ENCODE data around the gene THAP11. TPM values are rescaled to one million over a fixed set of nuclear protein-coding genes. Genes with fewer than 3 reads are reported as not detected.

THAP11 gene
- total and polyA plus RNA-seq, 2 of the 13 experiments (the other 11 are each of a cell fraction or from before 2014, with no cell fraction given): 44.2 to 53.4 TPM

GRCh38 chr16:67833415-67834241, 8.5 kb upstream of the THAP11 start (continued):
- TF ChIP-seq ZNF460 (CRISPR knock-in tag; IDR thresholded peaks at IDR 0.05; ENCODE audit: borderline replicate concordance) (peak; percentile 63; the same call in 1 of the 2 replicates), SMAD9 (CRISPR knock-in tag; IDR thresholded peaks at IDR 0.05) (0 out of 2 replicates have a peak, but pooled peaks have one; percentile 21), ATF2 (CRISPR knock-in tag; IDR thresholded peaks at IDR 0.05) (peak; percentile 76), MXD4 (CRISPR knock-in tag; IDR thresholded peaks at IDR 0.05) (peak; percentile 83), TBX2 (CRISPR knock-in tag; IDR thresholded peaks at IDR 0.05; ENCODE audit: borderline replicate concordance) (peak; percentile 81; the same call in 1 of the 2 replicates), ESRRA (CRISPR knock-in tag; IDR thresholded peaks at IDR 0.05; ENCODE audit: low read depth) (0 out of 2 replicates have a peak, but pooled peaks have one; percentile 48), ZBTB44 (CRISPR knock-in tag; IDR thresholded peaks at IDR 0.05) (0 out of 2 replicates have a peak, but pooled peaks have one; percentile 56), ZFP62 (CRISPR knock-in tag; IDR thresholded peaks at IDR 0.05) (0 out of 2 replicates have a peak, but pooled peaks have one; percentile 84), ZBTB37 (CRISPR knock-in tag; IDR thresholded peaks at IDR 0.05) (no peak), GTF2F1 (IDR thresholded peaks at IDR 0.05; ENCODE audit: low read length) (no peak; the same call in 1 of the 2 replicates), ZNF772 (CRISPR knock-in tag; IDR thresholded peaks at IDR 0.05) (peak; percentile 87; the same call in 1 of the 2 replicates), ZNF768 (CRISPR knock-in tag; IDR thresholded peaks at IDR 0.05) (peak; percentile 80; the same call in 1 of the 2 replicates), RBM39 (IDR thresholded peaks at IDR 0.05; ENCODE audit: low read depth, low read length, poor library complexity, severe bottlenecking) (peak; percentile 39), KLF9 (CRISPR knock-in tag; IDR thresholded peaks at IDR 0.05; ENCODE audit: low read depth) (peak; percentile 30; the same call in 1 of the 2 replicates), ZNF567 (CRISPR knock-in tag; IDR thresholded peaks at IDR 0.05; ENCODE audit: borderline replicate concordance) (peak; percentile 87; the same call in 1 of the 2 replicates), ZBTB39 (CRISPR knock-in tag; IDR thresholded peaks at IDR 0.05) (0 out of 2 replicates have a peak, but pooled peaks have one; percentile 65), CBX2 (IDR thresholded peaks at IDR 0.05; ENCODE audit: low read depth, low read length) (no peak), CBX2 (CRISPR knock-in tag; IDR thresholded peaks at IDR 0.05; ENCODE audit: low read depth) (no peak), ZHX1 (CRISPR knock-in tag; IDR thresholded peaks at IDR 0.05; ENCODE audit: low read depth) (peak; percentile 50; the same call in 1 of the 2 replicates)

Measured in HepG2 (cell line).